Keratinocyte (primary cell): ENCODE measurements around the gene CCDC27. TPM values are rescaled to one million over a fixed set of nuclear protein-coding genes. Genes with fewer than 3 reads are reported as not detected.

Experiments used
- DNase-seq: peaks from one replicate; pipeline ENCODE4 v3.0.0-alpha.2; 2011; ENCODE audit warnings: low read depth, missing footprints, low spot score
- FAIRE-seq: peaks from 2 replicates; lab custom pipeline; 2011; peaks lifted over from hg19 to GRCh38; lab: Jason Lieb, UNC
- H2AFZ ChIP-seq: 2 replicates; pipeline ENCODE4 v1.6.0; 2012; ENCODE audit warnings: low read length, control low read depth, inconsistent platforms; ENCODE audit not compliant: control insufficient read depth
- H3K27ac ChIP-seq: 2 replicates; pipeline ENCODE4 v1.5.1; 2011; ENCODE audit warnings: low read length; ENCODE audit not compliant: control insufficient read depth, insufficient read depth
- H3K27me3 ChIP-seq: 3 replicates; pipeline ENCODE4 v1.6.0; 2011; ENCODE audit warnings: low read length; ENCODE audit not compliant: control insufficient read depth, insufficient read depth; ENCODE audit errors: extremely low read depth
- H3K36me3 ChIP-seq, 2 experiments: 2 replicates in 1 of 2; 3 replicates in 1 of 2; pipeline ENCODE4 v1.5.1; 2011; ENCODE audit warnings: low read length in 2 of 2, mild to moderate bottlenecking in 1 of 2; ENCODE audit not compliant: control insufficient read depth in 2 of 2, insufficient read depth in 2 of 2; ENCODE audit errors: extremely low read depth in 1 of 2
- H3K4me1 ChIP-seq: 3 replicates; pipeline ENCODE4 v1.5.1; 2011; ENCODE audit warnings: low read length; ENCODE audit not compliant: control insufficient read depth, insufficient read depth; ENCODE audit errors: extremely low read depth
- H3K4me2 ChIP-seq: 3 replicates; pipeline ENCODE4 v1.6.0; 2011; ENCODE audit warnings: low read depth, low read length; ENCODE audit not compliant: control insufficient read depth, insufficient read depth; ENCODE audit errors: extremely low read depth
- H3K4me3 ChIP-seq, 3 experiments: fragments of 200-600 bp in 1 of 3; sonication (generic) in 1 of 3; 2 replicates in 2 of 3; 3 replicates in 1 of 3; pipeline ENCODE4 v1.5.1; 2011 to 2016; ENCODE audit warnings: low read length in 3 of 3, mild to moderate bottlenecking in 3 of 3, control low read depth in 2 of 3, inconsistent platforms in 1 of 3, low read depth in 1 of 3, mixed read lengths in 1 of 3, mixed run types in 1 of 3, moderate library complexity in 1 of 3; ENCODE audit not compliant: control insufficient read depth in 2 of 3, insufficient read depth in 2 of 3; ENCODE audit errors: extremely low read depth in 1 of 3
- H3K79me2 ChIP-seq: 2 replicates; pipeline ENCODE4 v1.6.0; 2012; ENCODE audit warnings: low read length; ENCODE audit not compliant: control insufficient read depth, insufficient read depth
- H3K9ac ChIP-seq: 3 replicates; pipeline ENCODE4 v1.6.0; 2011; ENCODE audit warnings: low read length; ENCODE audit not compliant: control insufficient read depth, insufficient read depth; ENCODE audit errors: extremely low read depth
- H3K9me1 ChIP-seq: 3 replicates; pipeline ENCODE4 v1.6.0; 2011; ENCODE audit warnings: low read length; ENCODE audit not compliant: control insufficient read depth, insufficient read depth; ENCODE audit errors: extremely low read depth
- H3K9me3 ChIP-seq: 2 replicates; pipeline ENCODE4 v1.5.1; 2012; ENCODE audit warnings: low read depth, low read length; ENCODE audit not compliant: control insufficient read depth
- H4K20me1 ChIP-seq: 3 replicates; pipeline ENCODE4 v1.6.0; 2011; ENCODE audit warnings: low read length; ENCODE audit not compliant: control insufficient read depth, insufficient read depth; ENCODE audit errors: extremely low read depth
- EZH2 ChIP-seq: IDR thresholded peaks from one replicate; pipeline ENCODE4 v1.6.1; 2012; ENCODE audit warnings: inconsistent platforms, mild to moderate bottlenecking, low read length, moderate library complexity
- dilution Hi-C: fragments of 300-500 bp; cut with MboI; formaldehyde crosslinking; loops from one replicate; pipeline ENCODE4 v1.7.0; 2020; ENCODE audit warnings: low sequenced_read_pairs; ENCODE audit not compliant: extremely low pct_ligation_motif_present
- polyA plus RNA-seq, 5 experiments: library from polyadenylated mRNA; depleted of rRNA in 3 of 5; stranded (reverse) in 3 of 5; stranded (forward) in 1 of 5; unstranded in 1 of 5; fragments of >200 nt; gene quantifications; 1 replicate in 1 of 5; 2 replicates in 3 of 5; 3 replicates in 1 of 5; pipeline versions ENCODE4 v1.2.1 to v1.2.3, GENCODE V29; 2011 to 2012; ENCODE audit warnings: missing spikeins in 2 of 5, low read depth in 1 of 5, low replicate concordance in 1 of 5
- TF ChIP-seq, protein P1 (sequence below), 3 experiments: IDR thresholded peaks in 1 of 3; conservative IDR thresholded peaks in 1 of 3; optimal IDR thresholded peaks in 1 of 3; 2 replicates in 2 of 3; 3 replicates in 1 of 3; pipeline versions ENCODE3 to v1.5.1; 2011; ENCODE audit warnings: low read length in 3 of 3, mild to moderate bottlenecking in 3 of 3, moderate library complexity in 2 of 3, control low read depth in 1 of 3, inconsistent platforms in 1 of 3; ENCODE audit not compliant: insufficient read depth in 2 of 3; ENCODE audit errors: extremely low read depth in 1 of 3

Gene CCDC27
- polyA plus RNA-seq, 1 donor (not counting 4 experiments of a cell fraction or from before 2014, with no cell fraction given), result not detected

DNA sequence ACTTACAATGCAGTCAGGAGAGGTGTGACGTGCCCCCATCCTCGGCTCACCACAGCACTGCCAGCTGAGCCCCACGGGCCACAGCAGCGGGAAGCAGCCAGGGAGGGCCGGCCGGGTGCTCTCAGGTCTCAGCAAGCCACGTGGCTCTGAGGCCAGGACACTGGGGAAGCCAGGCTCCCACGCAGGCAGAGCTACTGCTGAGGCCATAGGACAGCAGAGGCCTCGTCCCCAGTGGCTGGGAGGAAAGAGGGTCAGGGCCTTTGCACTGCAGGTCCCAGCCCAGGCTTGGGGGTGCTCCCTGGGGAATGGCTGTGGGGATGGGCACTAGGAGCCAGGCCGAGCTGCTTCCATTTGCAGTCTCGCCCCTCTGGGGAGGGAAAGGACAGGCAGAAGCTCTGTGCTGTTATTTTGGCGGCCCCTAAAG is 38.3 kb downstream of the CCDC27 start:
- H3K27me3 ChIP-seq, result no peaks in the 10 kb centered on the region
- peaks cover 12% of the 10 kb centered on the region for H4K20me1 ChIP-seq
- H2AFZ ChIP-seq, result no peak overlapping the region
- H3K9ac ChIP-seq, result no peak overlapping the region
- peaks cover 80% of the 10 kb centered on the region for H3K79me2 ChIP-seq
- no peak for DNase-seq
- H3K4me2 ChIP-seq, result no peak overlapping the region
- no peak for TF ChIP-seq EZH2
- TF ChIP-seq, protein P1, sequence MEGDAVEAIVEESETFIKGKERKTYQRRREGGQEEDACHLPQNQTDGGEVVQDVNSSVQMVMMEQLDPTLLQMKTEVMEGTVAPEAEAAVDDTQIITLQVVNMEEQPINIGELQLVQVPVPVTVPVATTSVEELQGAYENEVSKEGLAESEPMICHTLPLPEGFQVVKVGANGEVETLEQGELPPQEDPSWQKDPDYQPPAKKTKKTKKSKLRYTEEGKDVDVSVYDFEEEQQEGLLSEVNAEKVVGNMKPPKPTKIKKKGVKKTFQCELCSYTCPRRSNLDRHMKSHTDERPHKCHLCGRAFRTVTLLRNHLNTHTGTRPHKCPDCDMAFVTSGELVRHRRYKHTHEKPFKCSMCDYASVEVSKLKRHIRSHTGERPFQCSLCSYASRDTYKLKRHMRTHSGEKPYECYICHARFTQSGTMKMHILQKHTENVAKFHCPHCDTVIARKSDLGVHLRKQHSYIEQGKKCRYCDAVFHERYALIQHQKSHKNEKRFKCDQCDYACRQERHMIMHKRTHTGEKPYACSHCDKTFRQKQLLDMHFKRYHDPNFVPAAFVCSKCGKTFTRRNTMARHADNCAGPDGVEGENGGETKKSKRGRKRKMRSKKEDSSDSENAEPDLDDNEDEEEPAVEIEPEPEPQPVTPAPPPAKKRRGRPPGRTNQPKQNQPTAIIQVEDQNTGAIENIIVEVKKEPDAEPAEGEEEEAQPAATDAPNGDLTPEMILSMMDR (optimal IDR thresholded peaks at IDR 0.05 in 1 of 3, IDR thresholded peaks at IDR 0.05 in 1 of 3, conservative IDR thresholded peaks at IDR 0.05 in 1 of 3; ENCODE audit: extremely low read depth in 1 of 3, insufficient read depth in 2 of 3, low read length in 3 of 3), result no peak
- dilution Hi-C loops, result no loop called here
- no peak for FAIRE-seq
- no peaks in the 10 kb centered on the region for H3K9me3 ChIP-seq
- no peak overlapping the region for H3K27ac ChIP-seq
- H3K36me3 ChIP-seq, result peaks cover 8 to 18% of the 10 kb centered on the region in 2 experiments
- no peak overlapping the region for H3K4me3 ChIP-seq
- no peaks in the 10 kb centered on the region for H3K9me1 ChIP-seq
- peaks cover 34% of the 10 kb centered on the region for H3K4me1 ChIP-seq

DNA sequence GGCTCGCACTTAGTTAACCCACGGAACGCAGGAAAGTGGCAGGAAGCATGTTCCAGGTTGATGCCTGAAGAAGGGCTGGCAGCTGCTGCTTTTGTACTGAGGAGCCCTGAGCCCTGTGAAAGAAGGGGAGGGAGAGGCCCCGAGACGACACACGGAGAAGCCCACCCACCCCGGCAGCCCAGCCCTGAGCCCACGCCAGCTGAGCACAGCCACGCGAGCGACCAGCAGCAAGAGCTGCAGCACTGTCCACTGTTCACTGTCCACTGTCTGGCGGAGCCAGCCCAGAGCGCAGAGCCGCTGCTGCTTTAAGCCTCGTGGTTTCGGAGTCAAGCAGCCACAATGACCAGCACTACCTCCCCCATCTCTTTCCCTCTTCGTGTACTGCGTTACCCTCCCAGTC is 38.7 kb downstream of the CCDC27 start:
- Histone ChIP-seq H3K27ac (no peak overlapping the region), H3K79me2 (peaks cover 85% of the 10 kb centered on the region), H3K4me2 (no peak overlapping the region), H3K9me1 (no peaks in the 10 kb centered on the region), H3K9me3 (no peaks in the 10 kb centered on the region), H3K4me1 (peaks cover 35% of the 10 kb centered on the region), H2AFZ (no peak overlapping the region), H3K4me3 (no peak overlapping the region), H3K36me3 (peaks cover 8 to 18% of the 10 kb centered on the region in 2 experiments), H3K27me3 (no peaks in the 10 kb centered on the region), H4K20me1 (peaks cover 12% of the 10 kb centered on the region), H3K9ac (no peak overlapping the region)
- DNase-seq (no peak), FAIRE-seq (no peak)
- dilution Hi-C loops, result no loop called here
- TF ChIP-seq EZH2, result no peak
- TF ChIP-seq, protein P1 (optimal IDR thresholded peaks at IDR 0.05 in 1 of 3, IDR thresholded peaks at IDR 0.05 in 1 of 3, conservative IDR thresholded peaks at IDR 0.05 in 1 of 3; ENCODE audit: extremely low read depth in 1 of 3, insufficient read depth in 2 of 3, low read length in 3 of 3), result no peak
